ENCODE data around the gene ANKRD27. TPM values are rescaled to one million over a fixed set of nuclear protein-coding genes. Genes with fewer than 3 reads are reported as not detected.

ANKRD27 gene
- total RNA-seq, 3 donors from 2014 or later: 26.9 to 33.8 (median 30.4) TPM

DNA sequence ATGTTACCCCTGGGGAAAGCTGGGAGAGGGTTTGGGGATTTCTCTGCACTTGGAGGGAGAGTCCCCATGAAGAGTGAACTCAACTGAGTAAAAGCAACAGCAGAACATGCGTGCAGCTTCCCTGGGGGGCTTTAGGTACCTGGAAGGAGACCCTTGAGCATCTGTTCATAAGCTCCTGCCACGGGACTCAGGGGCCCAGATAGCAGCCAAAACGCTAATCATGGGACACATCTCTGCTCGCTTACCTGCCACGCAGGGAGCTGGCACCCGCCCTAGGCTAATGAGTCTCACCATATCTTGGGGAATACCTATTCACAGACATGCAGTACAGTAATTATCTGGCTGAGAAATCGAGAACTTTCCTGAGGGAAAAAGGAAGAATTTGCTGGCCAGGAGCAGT is 60.1 kb downstream of the ANKRD27 start:
- no peak overlapping the region for H3K4me3 ChIP-seq
- H3K9me3 ChIP-seq: no peaks in the 10 kb centered on the region
- TF ChIP-seq POLR2A (IDR thresholded peaks at IDR 0.05) (no peak), POLR2AphosphoS5 (IDR thresholded peaks at IDR 0.05) (no peak)
- TF ChIP-seq, protein P1, sequence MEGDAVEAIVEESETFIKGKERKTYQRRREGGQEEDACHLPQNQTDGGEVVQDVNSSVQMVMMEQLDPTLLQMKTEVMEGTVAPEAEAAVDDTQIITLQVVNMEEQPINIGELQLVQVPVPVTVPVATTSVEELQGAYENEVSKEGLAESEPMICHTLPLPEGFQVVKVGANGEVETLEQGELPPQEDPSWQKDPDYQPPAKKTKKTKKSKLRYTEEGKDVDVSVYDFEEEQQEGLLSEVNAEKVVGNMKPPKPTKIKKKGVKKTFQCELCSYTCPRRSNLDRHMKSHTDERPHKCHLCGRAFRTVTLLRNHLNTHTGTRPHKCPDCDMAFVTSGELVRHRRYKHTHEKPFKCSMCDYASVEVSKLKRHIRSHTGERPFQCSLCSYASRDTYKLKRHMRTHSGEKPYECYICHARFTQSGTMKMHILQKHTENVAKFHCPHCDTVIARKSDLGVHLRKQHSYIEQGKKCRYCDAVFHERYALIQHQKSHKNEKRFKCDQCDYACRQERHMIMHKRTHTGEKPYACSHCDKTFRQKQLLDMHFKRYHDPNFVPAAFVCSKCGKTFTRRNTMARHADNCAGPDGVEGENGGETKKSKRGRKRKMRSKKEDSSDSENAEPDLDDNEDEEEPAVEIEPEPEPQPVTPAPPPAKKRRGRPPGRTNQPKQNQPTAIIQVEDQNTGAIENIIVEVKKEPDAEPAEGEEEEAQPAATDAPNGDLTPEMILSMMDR (IDR thresholded peaks at IDR 0.05): no peak
- DNase-seq (ENCODE audit: low spot score in 2 of 2): no peak
- no peaks in the 10 kb centered on the region for H3K36me3 ChIP-seq
- no peak overlapping the region for H3K27ac ChIP-seq
- no peaks in the 10 kb centered on the region for H3K27me3 ChIP-seq
- no peaks in the 10 kb centered on the region for H3K4me1 ChIP-seq
- intact Hi-C loops (cut with DNase I; ENCODE audit: low total_unique reads): no loop called here

DNA sequence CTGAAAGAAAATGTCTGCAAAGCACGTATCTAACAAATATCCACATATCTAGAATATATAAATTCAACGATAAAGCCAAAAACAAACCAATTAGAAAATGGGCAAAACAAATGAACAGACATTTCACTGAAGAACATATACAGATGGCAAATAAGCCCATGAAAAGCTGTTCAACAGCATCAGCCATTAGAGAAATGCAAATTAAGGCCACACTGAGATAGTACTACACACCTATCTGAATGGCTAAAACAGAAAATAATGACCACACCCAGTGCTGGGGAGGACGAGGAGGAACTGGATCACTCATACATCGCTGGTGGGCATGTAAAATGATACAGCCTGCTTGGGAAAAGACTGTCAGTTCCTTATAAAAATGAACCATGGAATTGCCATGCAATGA is 62.0 kb downstream of the ANKRD27 start:
- TF ChIP-seq POLR2A (IDR thresholded peaks at IDR 0.05): no peak
- no peak for TF ChIP-seq POLR2AphosphoS5 (IDR thresholded peaks at IDR 0.05)
- TF ChIP-seq, protein P1 (IDR thresholded peaks at IDR 0.05): no peak
- DNase-seq (ENCODE audit: low spot score in 2 of 2): no peak
- Histone ChIP-seq H3K4me1 (no peaks in the 10 kb centered on the region), H3K4me3 (no peak overlapping the region), H3K36me3 (no peaks in the 10 kb centered on the region), H3K27me3 (no peaks in the 10 kb centered on the region), H3K9me3 (no peaks in the 10 kb centered on the region), H3K27ac (no peak overlapping the region)
- intact Hi-C loops (cut with DNase I; ENCODE audit: low total_unique reads): no loop called here

DNA sequence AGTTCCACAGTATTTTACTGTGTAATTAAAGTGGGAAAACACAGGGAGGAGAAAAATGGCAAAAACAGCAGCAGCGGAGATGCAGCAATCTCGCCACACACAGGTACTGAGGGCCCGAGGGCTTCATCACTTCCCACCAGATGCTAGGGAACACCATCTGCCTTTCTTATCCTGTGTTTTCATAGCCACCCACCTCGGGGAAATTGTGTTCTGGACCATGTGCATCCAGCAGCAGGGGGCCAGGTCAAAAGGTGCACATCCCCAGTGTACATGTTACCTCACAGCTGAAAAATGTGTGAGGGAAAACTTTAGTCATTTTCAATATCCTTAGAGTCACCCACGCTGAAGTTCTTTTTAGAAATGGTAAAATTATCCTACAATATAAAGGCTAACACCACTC is 63.8 kb downstream of the ANKRD27 start:
- intact Hi-C loops (cut with DNase I; ENCODE audit: low total_unique reads): no loop called here
- no peaks in the 10 kb centered on the region for H3K36me3 ChIP-seq
- DNase-seq (ENCODE audit: low spot score in 2 of 2): no peak
- H3K27ac ChIP-seq: no peak overlapping the region
- no peaks in the 10 kb centered on the region for H3K9me3 ChIP-seq
- TF ChIP-seq POLR2A (IDR thresholded peaks at IDR 0.05) (no peak), POLR2AphosphoS5 (IDR thresholded peaks at IDR 0.05) (no peak)
- TF ChIP-seq, protein P1 (IDR thresholded peaks at IDR 0.05): no peak
- no peak overlapping the region for H3K4me3 ChIP-seq
- H3K4me1 ChIP-seq: no peaks in the 10 kb centered on the region
- H3K27me3 ChIP-seq: no peaks in the 10 kb centered on the region

DNA sequence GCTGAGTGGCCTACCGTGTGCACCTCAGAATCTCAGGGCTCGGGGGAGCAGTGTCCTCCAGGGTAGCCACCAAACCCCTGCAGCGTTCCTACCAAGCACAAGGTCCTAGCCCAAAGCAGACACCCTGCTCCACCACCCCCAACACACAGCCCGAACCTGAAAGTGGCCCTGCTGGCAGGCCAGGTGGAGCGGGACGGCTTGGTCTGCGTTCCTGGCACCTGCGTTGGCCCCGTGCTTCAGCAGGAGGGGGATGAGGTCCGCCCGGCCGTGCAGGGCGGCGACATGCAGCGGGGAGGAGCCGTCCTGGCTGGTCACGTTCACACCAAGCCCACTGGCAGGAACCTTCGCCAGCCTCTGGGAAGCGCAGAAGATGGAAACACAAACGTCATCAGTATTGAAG is 67.5 kb downstream of the ANKRD27 start:
- Histone ChIP-seq H3K27ac (no peak overlapping the region), H3K27me3 (no peaks in the 10 kb centered on the region), H3K36me3 (peaks cover 5% of the 10 kb centered on the region), H3K4me1 (no peaks in the 10 kb centered on the region), H3K4me3 (no peak overlapping the region), H3K9me3 (no peaks in the 10 kb centered on the region)
- intact Hi-C loops (cut with DNase I; ENCODE audit: low total_unique reads): no loop called here
- DNase-seq (ENCODE audit: low spot score in 2 of 2): no peak
- no peak for TF ChIP-seq POLR2A (IDR thresholded peaks at IDR 0.05)
- TF ChIP-seq, protein P1 (IDR thresholded peaks at IDR 0.05): no peak
- TF ChIP-seq POLR2AphosphoS5 (IDR thresholded peaks at IDR 0.05): no peak

DNA sequence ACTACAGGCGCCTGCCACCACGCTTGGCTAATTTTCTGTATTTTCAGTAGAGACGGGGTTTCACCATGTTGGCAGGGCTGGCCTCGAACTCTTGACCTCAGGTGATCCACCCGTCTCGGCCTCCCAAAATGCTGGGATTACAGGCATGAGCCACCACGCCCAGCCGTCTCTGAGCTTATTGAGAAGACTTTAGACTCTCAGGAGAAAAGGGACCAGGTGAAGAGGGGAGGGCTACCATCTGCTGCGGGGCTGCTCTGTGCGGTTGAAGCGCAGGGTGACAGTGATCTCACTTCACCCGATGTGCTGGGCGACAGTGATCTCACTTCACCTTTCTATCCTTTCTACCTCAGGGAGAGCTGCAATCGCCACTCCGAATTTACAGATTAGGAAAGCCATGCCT is 68.7 kb downstream of the ANKRD27 start:
- Histone ChIP-seq H3K27me3 (no peaks in the 10 kb centered on the region), H3K27ac (no peak overlapping the region), H3K9me3 (no peaks in the 10 kb centered on the region), H3K36me3 (peaks cover 5% of the 10 kb centered on the region), H3K4me1 (no peaks in the 10 kb centered on the region), H3K4me3 (no peak overlapping the region)
- intact Hi-C loops (cut with DNase I; ENCODE audit: low total_unique reads): no loop called here
- TF ChIP-seq POLR2A (IDR thresholded peaks at IDR 0.05) (no peak), POLR2AphosphoS5 (IDR thresholded peaks at IDR 0.05) (no peak)
- TF ChIP-seq, protein P1 (IDR thresholded peaks at IDR 0.05): no peak
- DNase-seq (ENCODE audit: low spot score in 2 of 2): no peak
